NCI-H1048 (cell line): ENCODE data around the gene ADAMTS10.
"Not testable (repeated sequence)": the region's sequence is repeated elsewhere in the genome, so short reads cannot be mapped to it uniquely, and the experiment has no call there.

ENCODE experiments used
- DNase-seq: peaks from one replicate; lab custom pipeline; 2025; lab: John Stamatoyannopoulos, UW

Gene ADAMTS10

GRCh38 chr19:8558325-8558724, 52.2 kb downstream of the ADAMTS10 start:
- no peak for DNase-seq

- DNase-seq = no peak
Observed at GRCh38 chr19:8557642-8558238, 52.8 kb downstream of the ADAMTS10 start.

- not testable (repeated sequence) for DNase-seq
Observed at GRCh38 chr19:8553729-8554128, 56.8 kb downstream of the ADAMTS10 start.

- DNase-seq = no peak
Observed at GRCh38 chr19:8552810-8553209, 57.7 kb downstream of the ADAMTS10 start.

GRCh38 chr19:8550070-8550469, 60.4 kb downstream of the ADAMTS10 start:
- DNase-seq = no peak

- DNase-seq = no peak
Observed at GRCh38 chr19:8545743-8546142, 64.8 kb downstream of the ADAMTS10 start.

- DNase-seq = no peak
Observed at GRCh38 chr19:8544168-8544567, 66.3 kb downstream of the ADAMTS10 start.

- no peak for DNase-seq
Observed at GRCh38 chr19:8539621-8540149, 70.8 kb downstream of the ADAMTS10 start.

GRCh38 chr19:8537099-8537498, 73.4 kb downstream of the ADAMTS10 start:
- no peak for DNase-seq

GRCh38 chr19:8536282-8536681, 74.2 kb downstream of the ADAMTS10 start:
- DNase-seq = no peak

- no peak for DNase-seq
Observed at GRCh38 chr19:8532225-8532624, 78.3 kb downstream of the ADAMTS10 start.

- no peak for DNase-seq
Observed at GRCh38 chr19:8531470-8531869, 79.0 kb downstream of the ADAMTS10 start.
